Activated CD4-positive, alpha-beta T cell treated with anti-CD3 and anti-CD28 coated beads, Interleukin-2, amount 10 ng/mL, durations not matched to agents 7 days and 5 days (primary cell): ENCODE measurements around the gene PIK3IP1. TPM values are rescaled to one million over a fixed set of nuclear protein-coding genes. Genes with fewer than 3 reads are reported as not detected.

ENCODE experiments used
- CTCF ChIA-PET: fragments of 350-600 bp; sonication (Branson Sonifier 250); formaldehyde crosslinking; loops from one replicate; lab custom pipeline; 2021; ENCODE audit warnings: antibody characterized with exemption; lab: Charles Lee
- POLR2A ChIA-PET: fragments of 350-600 bp; sonication (Branson Sonifier 250); formaldehyde crosslinking; loops from one replicate; lab custom pipeline; 2021; ENCODE audit warnings: antibody characterized with exemption; lab: Charles Lee
- DNase-seq: peaks from one replicate; pipeline ENCODE4 v3.0.0-alpha.2; 2020
- H3K27ac Mint-ChIP-seq: one replicate; pipeline ENCODE4 v1.8.0; 2021; ENCODE audit warnings: mild to moderate bottlenecking, moderate library complexity, mixed read lengths
- H3K27me3 Mint-ChIP-seq: one replicate; pipeline ENCODE4 v1.8.0; 2021; ENCODE audit warnings: mixed read lengths
- H3K36me3 Mint-ChIP-seq: one replicate; pipeline ENCODE4 v1.8.0; 2021; ENCODE audit warnings: low read depth, mixed read lengths
- H3K4me1 Mint-ChIP-seq: one replicate; pipeline ENCODE4 v1.8.0; 2021; ENCODE audit warnings: mixed read lengths
- H3K4me3 Mint-ChIP-seq: one replicate; pipeline ENCODE4 v1.8.0; 2021; ENCODE audit warnings: mild to moderate bottlenecking, moderate library complexity, mixed read lengths
- H3K9me3 Mint-ChIP-seq: one replicate; pipeline ENCODE4 v1.8.0; 2021; ENCODE audit warnings: mixed read lengths
- total RNA-seq, 2 experiments: library from RNA; stranded (reverse); gene quantifications; one replicate each; pipeline ENCODE4 v1.2.3, GENCODE V29; 2021

The PIK3IP1 gene
- total RNA-seq, 2 experiments from 2014 or later: 56.0 to 63.0 TPM

GRCh38 chr22:31275018-31275417 lies 17.3 kb downstream of the PIK3IP1 start:
- ChIA-PET POLR2A (no interaction called here), CTCF (interaction anchor here (0.6 to 1.4 kb wide), 5 partner anchors 10 to 193 kb away, joined by 3 to 6 read pairs (median 3); no protein-coding TSS in a partner anchor)
- Mint-ChIP-seq H3K4me1 (peaks cover 60% of the 10 kb centered on the region), H3K36me3 (peaks cover 60% of the 10 kb centered on the region), H3K27me3 (no peaks in the 10 kb centered on the region), H3K9me3 (no peaks in the 10 kb centered on the region), H3K27ac (peak overlapping the region; percentile 70), H3K4me3 (no peak overlapping the region)
- DNase-seq: no peak

GRCh38 chr22:31274017-31274416 lies 18.3 kb downstream of the PIK3IP1 start:
- Mint-ChIP-seq H3K4me3 (no peak overlapping the region), H3K9me3 (no peaks in the 10 kb centered on the region), H3K27ac (peak overlapping the region; percentile 10), H3K4me1 (peaks cover 50% of the 10 kb centered on the region), H3K27me3 (no peaks in the 10 kb centered on the region), H3K36me3 (peaks cover 54% of the 10 kb centered on the region)
- DNase-seq: no peak
- ChIA-PET POLR2A (no interaction called here), CTCF (interaction anchor here (0.5 to 2.1 kb wide), 10 partner anchors 10 to 193 kb away, joined by 3 to 8 read pairs (median 3); partner anchors contain the start of genes PIK3IP1 and SMTN)

- Mint-ChIP-seq H3K4me1 (peaks cover 41% of the 10 kb centered on the region), H3K4me3 (no peak overlapping the region), H3K9me3 (no peaks in the 10 kb centered on the region), H3K36me3 (peaks cover 51% of the 10 kb centered on the region), H3K27ac (peak overlapping the region; percentile 13), H3K27me3 (no peaks in the 10 kb centered on the region)
- ChIA-PET POLR2A (no interaction called here), CTCF (interaction anchor here (0.6 to 2.6 kb wide), 22 partner anchors 10 to 490 kb away, joined by 3 to 13 read pairs (median 4); partner anchors contain the start of genes LIMK2, PIK3IP1 and SELENOM)
- peak; percentile 66 for DNase-seq
Observed at GRCh38 chr22:31272522-31273446, 19.5 kb downstream of the PIK3IP1 start.

GRCh38 chr22:31271485-31271884 lies 20.8 kb downstream of the PIK3IP1 start:
- ChIA-PET POLR2A (no interaction called here), CTCF (interaction anchor here (1.1 to 2.6 kb wide), 4 partner anchors 9 to 61 kb away, joined by 4 to 13 read pairs (median 6); partner anchors contain the start of gene LIMK2)
- Mint-ChIP-seq H3K9me3 (no peaks in the 10 kb centered on the region), H3K4me3 (no peak overlapping the region), H3K27me3 (no peaks in the 10 kb centered on the region), H3K27ac (peak overlapping the region; percentile 65), H3K36me3 (peaks cover 50% of the 10 kb centered on the region), H3K4me1 (peaks cover 31% of the 10 kb centered on the region)
- DNase-seq: no peak

GRCh38 chr22:31271026-31271425 lies 21.3 kb downstream of the PIK3IP1 start:
- Mint-ChIP-seq H3K27ac (peak overlapping the region; percentile 65), H3K4me3 (no peak overlapping the region), H3K27me3 (no peaks in the 10 kb centered on the region), H3K9me3 (no peaks in the 10 kb centered on the region), H3K36me3 (peaks cover 51% of the 10 kb centered on the region), H3K4me1 (peaks cover 29% of the 10 kb centered on the region)
- ChIA-PET CTCF (interaction anchor here (1.1 to 2.6 kb wide), 4 partner anchors 9 to 60 kb away, joined by 4 to 13 read pairs (median 6); partner anchors contain the start of gene LIMK2), POLR2A (no interaction called here)
- no peak for DNase-seq

GRCh38 chr22:31269892-31270579 lies 22.3 kb downstream of the PIK3IP1 start:
- CTCF ChIA-PET: interaction anchor here (0.5 to 2.6 kb wide), 6 partner anchors 8 to 394 kb away, joined by 3 to 6 read pairs (median 3); no protein-coding TSS in a partner anchor
- Mint-ChIP-seq H3K36me3 (peaks cover 46% of the 10 kb centered on the region), H3K9me3 (no peaks in the 10 kb centered on the region)

DNA sequence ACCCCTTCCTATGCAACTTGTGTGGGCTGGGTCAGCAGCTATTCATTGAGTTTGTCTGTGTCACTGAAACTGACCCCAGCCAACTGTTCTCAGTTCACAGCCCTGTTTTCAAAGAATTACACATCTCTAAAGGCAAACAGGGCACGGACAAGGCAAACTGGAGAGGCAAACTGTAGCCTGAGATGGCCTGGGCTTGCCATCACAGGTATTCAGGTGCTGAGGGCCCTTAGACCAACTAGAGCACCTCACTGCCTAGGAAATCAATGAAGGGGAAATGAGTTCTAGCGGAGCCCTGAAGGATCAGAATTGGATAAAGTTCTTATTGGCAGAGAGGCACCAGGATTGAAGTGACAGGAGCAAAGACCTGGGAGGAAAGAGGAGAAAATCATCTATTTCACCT lies 24.0 kb downstream of the PIK3IP1 start:
- H3K27me3 Mint-ChIP-seq: no peaks in the 10 kb centered on the region
- peaks cover 43% of the 10 kb centered on the region for H3K36me3 Mint-ChIP-seq
- peaks cover 17% of the 10 kb centered on the region for H3K4me1 Mint-ChIP-seq
- H3K9me3 Mint-ChIP-seq: no peaks in the 10 kb centered on the region
- DNase-seq: no peak
- ChIA-PET POLR2A (no interaction called here), CTCF (interaction anchor here (1.1 kb wide), 1 partner anchor 11 kb away, joined by 3 read pairs; no protein-coding TSS in a partner anchor)
- peak overlapping the region; percentile 71 for H3K27ac Mint-ChIP-seq
- H3K4me3 Mint-ChIP-seq: no peak overlapping the region

More at GRCh38 chr22:31269892-31270579, 22.3 kb downstream of the PIK3IP1 start:
- DNase-seq: no peak
- POLR2A ChIA-PET: no interaction called here
- no peaks in the 10 kb centered on the region for H3K27me3 Mint-ChIP-seq
- H3K27ac Mint-ChIP-seq: peak overlapping the region; percentile 33
- H3K4me3 Mint-ChIP-seq: no peak overlapping the region
- H3K4me1 Mint-ChIP-seq: peaks cover 23% of the 10 kb centered on the region

DNA sequence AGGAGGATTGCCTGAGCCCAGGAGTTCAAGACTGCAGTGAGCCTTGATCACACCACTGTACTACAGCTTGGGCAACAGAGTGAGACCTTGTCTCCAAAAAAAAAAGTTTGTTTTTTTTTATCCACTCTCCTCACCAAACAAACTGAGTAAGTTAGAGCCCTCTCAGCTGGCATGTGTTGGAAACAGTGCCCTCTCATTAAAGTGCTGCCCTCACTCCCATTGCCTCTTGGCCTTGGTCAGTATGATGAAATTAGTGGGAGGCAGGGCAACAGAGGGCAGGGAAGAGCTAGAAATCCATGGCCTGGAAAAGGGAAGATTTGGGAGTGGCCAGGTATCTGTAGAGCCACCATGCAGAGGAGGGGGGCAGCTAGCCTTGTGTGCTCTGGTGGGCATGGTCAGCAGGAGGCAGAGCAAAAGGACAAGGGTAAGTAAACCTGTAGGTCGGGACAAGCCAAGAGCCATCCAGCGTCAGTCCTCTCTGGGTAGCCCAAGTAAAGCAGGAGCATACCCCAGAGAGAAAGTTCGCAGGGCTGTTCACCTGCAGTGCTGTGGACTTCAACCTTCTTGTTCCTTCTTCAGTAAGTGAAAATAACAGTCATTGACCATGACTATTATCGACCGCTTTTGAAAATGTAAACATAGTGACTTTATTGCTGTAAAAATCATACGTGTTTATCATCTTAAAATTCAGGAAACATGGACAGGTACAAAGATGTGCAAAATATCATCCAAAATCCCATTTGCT lies 28.2 kb downstream of the PIK3IP1 start:
- H3K4me1 Mint-ChIP-seq: peaks cover 3% of the 10 kb centered on the region
- H3K4me3 Mint-ChIP-seq: no peak overlapping the region
- peaks cover 43% of the 10 kb centered on the region for H3K36me3 Mint-ChIP-seq
- no peak overlapping the region for H3K27ac Mint-ChIP-seq
- ChIA-PET CTCF (no interaction called here), POLR2A (no interaction called here)
- H3K27me3 Mint-ChIP-seq: no peaks in the 10 kb centered on the region
- H3K9me3 Mint-ChIP-seq: no peaks in the 10 kb centered on the region
- no peak for DNase-seq

DNA sequence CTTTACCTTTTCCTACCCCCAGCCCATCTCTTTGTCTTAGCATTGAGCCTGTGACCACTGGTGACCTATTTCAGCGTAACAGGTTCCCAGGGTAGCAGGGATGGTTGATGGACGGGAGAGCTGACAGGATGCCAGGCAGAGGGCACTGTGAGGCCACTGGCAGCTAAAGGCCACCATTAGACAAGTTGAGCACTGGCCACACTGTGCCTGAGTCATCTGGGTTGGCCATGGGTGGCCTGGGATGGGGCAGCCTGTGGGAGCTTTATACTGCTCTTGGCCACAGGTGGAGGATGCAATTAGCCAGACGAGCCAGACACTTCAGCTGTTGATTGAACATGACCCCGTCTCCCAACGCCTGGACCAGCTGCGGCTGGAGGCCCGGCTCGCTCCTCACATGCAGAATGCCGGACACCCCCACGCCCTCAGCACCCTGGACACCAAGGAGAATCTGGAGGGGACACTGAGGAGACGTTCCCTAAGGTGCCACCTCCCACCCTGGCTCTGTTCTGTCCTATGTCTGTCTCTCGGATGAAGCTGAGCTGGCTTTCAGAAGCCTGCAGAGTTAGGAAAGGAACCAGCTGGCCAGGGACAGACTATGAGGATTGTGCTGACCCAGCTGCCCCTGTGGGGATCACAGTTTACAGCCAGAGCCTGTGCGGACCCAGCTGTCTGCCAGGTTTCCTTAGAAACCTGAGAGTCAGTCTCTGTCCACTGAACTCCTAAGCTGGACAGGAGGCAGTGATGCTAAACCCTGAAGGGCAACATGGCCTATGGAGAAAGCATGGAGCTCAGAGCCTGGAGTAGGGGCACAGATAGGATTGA lies 29.8 kb downstream of the PIK3IP1 start:
- no peaks in the 10 kb centered on the region for H3K27me3 Mint-ChIP-seq

GRCh38 chr22:31260474-31260856 lies 31.8 kb downstream of the PIK3IP1 start:
- Mint-ChIP-seq H3K27ac (no peak overlapping the region), H3K9me3 (no peaks in the 10 kb centered on the region), H3K4me1 (no peaks in the 10 kb centered on the region), H3K36me3 (peaks cover 32% of the 10 kb centered on the region), H3K27me3 (no peaks in the 10 kb centered on the region), H3K4me3 (no peak overlapping the region)
- no peak for DNase-seq
- POLR2A ChIA-PET: no interaction called here
- CTCF ChIA-PET: interaction anchor here (1.1 kb wide), 1 partner anchor 12 kb away, joined by 3 read pairs; no protein-coding TSS in a partner anchor

More for the DNA sequence above, 29.8 kb downstream of the PIK3IP1 start:
- Mint-ChIP-seq H3K27ac (peak overlapping the region; percentile 61), H3K9me3 (no peaks in the 10 kb centered on the region), H3K36me3 (peaks cover 41% of the 10 kb centered on the region), H3K4me3 (no peak overlapping the region), H3K4me1 (no peaks in the 10 kb centered on the region)
- DNase-seq: no peak
- ChIA-PET CTCF (interaction anchor here (0.9 to 1.6 kb wide), 5 partner anchors 9 to 155 kb away, joined by 3 to 5 read pairs (median 4); partner anchors contain the start of genes PIK3IP1 and SELENOM), POLR2A (no interaction called here)

GRCh38 chr22:31259798-31260473 lies 32.4 kb downstream of the PIK3IP1 start:
- H3K4me1 Mint-ChIP-seq: no peaks in the 10 kb centered on the region
- POLR2A ChIA-PET: no interaction called here
- no peaks in the 10 kb centered on the region for H3K9me3 Mint-ChIP-seq
- peaks cover 32% of the 10 kb centered on the region for H3K36me3 Mint-ChIP-seq
- H3K27ac Mint-ChIP-seq: no peak overlapping the region
- CTCF ChIA-PET: interaction anchor here (1.1 to 1.6 kb wide), 2 partner anchors 9 to 11 kb away, joined by 4 to 6 read pairs; no protein-coding TSS in a partner anchor
- H3K27me3 Mint-ChIP-seq: no peaks in the 10 kb centered on the region
- no peak for DNase-seq
- no peak overlapping the region for H3K4me3 Mint-ChIP-seq
